ENCODE measurements around the gene SAMMSON. TPM values are rescaled to one million over a fixed set of nuclear protein-coding genes. Genes with fewer than 3 reads are reported as not detected.

The SAMMSON gene
- total RNA-seq, 1 experiment from 2014 or later: not detected

DNA sequence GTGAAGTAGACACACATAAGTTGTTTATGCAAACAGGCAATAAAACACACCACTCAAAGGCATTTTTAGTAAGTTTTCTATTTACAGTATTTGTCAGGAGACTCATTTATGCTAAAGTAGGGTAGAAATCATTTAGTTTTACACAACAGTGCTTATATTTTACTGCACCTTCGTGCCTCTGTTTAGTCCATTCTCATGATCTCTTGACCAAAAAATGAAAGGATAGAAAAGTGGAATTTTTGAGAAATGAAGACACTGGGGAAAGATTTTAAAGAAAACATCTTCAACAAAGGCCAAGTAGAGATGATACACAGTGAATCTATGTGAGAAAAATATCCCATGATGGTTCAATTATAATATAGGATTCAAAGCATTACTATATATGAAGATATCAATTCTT is 114.9 kb downstream of the SAMMSON start:
- DNase-seq: no peak
- Histone ChIP-seq H3K4me2 (no peak overlapping the region), H4K20me1 (ENCODE audit: insufficient read depth) (no peaks in the 10 kb centered on the region), H3K27ac (no peak overlapping the region), H3K4me3 (no peak overlapping the region), H3K36me3 (ENCODE audit: low read depth) (no peaks in the 10 kb centered on the region), H3K27me3 (ENCODE audit: insufficient read depth, low read depth) (no peaks in the 10 kb centered on the region; the same call in 1 of the 2 replicates), H2AFZ (no peak overlapping the region), H3K9me3 (ENCODE audit: insufficient read depth, low read depth) (no peaks in the 10 kb centered on the region), H3K79me2 (ENCODE audit: low read depth) (no peaks in the 10 kb centered on the region), H3K4me1 (replicated peaks; ENCODE audit: insufficient read depth) (no peaks in the 10 kb centered on the region), H3F3A (ENCODE audit: insufficient read depth, low read depth) (no peaks in the 10 kb centered on the region), H3K9me2 (ENCODE audit: insufficient read depth) (no peaks in the 10 kb centered on the region)
- no TSS peak for BruUV-seq (replicated peaks)
- POLR2A ChIA-PET (ENCODE audit: unreplicated experiment): no interaction called here
- intact Hi-C loops (cut with micrococcal nuclease; ENCODE audit: unreplicated experiment): no loop called here
- CTCF ChIA-PET: no interaction called here
- TF ChIP-seq, protein P1, sequence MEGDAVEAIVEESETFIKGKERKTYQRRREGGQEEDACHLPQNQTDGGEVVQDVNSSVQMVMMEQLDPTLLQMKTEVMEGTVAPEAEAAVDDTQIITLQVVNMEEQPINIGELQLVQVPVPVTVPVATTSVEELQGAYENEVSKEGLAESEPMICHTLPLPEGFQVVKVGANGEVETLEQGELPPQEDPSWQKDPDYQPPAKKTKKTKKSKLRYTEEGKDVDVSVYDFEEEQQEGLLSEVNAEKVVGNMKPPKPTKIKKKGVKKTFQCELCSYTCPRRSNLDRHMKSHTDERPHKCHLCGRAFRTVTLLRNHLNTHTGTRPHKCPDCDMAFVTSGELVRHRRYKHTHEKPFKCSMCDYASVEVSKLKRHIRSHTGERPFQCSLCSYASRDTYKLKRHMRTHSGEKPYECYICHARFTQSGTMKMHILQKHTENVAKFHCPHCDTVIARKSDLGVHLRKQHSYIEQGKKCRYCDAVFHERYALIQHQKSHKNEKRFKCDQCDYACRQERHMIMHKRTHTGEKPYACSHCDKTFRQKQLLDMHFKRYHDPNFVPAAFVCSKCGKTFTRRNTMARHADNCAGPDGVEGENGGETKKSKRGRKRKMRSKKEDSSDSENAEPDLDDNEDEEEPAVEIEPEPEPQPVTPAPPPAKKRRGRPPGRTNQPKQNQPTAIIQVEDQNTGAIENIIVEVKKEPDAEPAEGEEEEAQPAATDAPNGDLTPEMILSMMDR (conservative IDR thresholded peaks at IDR 0.05): no peak
- no peak for TF ChIP-seq EZH2 (IDR thresholded peaks at IDR 0.05; ENCODE audit: low read depth)

DNA sequence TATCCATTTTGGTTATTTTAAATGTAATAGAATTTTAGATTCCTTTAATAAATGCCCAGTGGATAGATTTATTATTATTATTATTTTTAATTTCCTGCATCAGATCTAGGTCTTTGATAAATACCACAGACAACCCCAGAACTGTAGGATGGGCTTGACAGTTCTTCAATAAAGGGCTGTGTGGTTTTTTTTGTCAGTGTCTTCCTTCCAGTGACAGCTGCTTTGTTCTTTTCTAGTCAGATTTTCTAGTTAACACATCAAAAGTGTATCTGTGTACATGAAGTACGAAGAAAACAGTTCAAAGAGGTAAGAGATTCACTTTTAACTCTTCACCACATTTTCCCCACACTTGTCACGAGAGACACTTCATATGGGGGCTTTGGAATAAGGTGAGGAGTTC is 120.3 kb downstream of the SAMMSON start:
- no peak overlapping the region for H3K27ac ChIP-seq
- no peak for TF ChIP-seq EZH2 (IDR thresholded peaks at IDR 0.05; ENCODE audit: low read depth)
- TF ChIP-seq, protein P1 (conservative IDR thresholded peaks at IDR 0.05): no peak
- no peak for DNase-seq
- H2AFZ ChIP-seq: no peak overlapping the region
- no peaks in the 10 kb centered on the region for H4K20me1 ChIP-seq (ENCODE audit: insufficient read depth)
- no peaks in the 10 kb centered on the region for H3K79me2 ChIP-seq (ENCODE audit: low read depth)
- peaks cover 6% of the 10 kb centered on the region for H3K27me3 ChIP-seq (ENCODE audit: insufficient read depth, low read depth)
- H3F3A ChIP-seq (ENCODE audit: insufficient read depth, low read depth): no peaks in the 10 kb centered on the region
- ChIA-PET POLR2A (ENCODE audit: unreplicated experiment) (no interaction called here), CTCF (interaction anchor here (0.8 kb wide), 1 partner anchor 14 kb away, joined by 9 read pairs; no protein-coding TSS in a partner anchor)
- H3K9me3 ChIP-seq (ENCODE audit: insufficient read depth, low read depth): no peaks in the 10 kb centered on the region
- H3K36me3 ChIP-seq (ENCODE audit: low read depth): no peaks in the 10 kb centered on the region
- intact Hi-C loops (cut with micrococcal nuclease; ENCODE audit: unreplicated experiment): no loop called here
- no peak overlapping the region for H3K4me2 ChIP-seq
- no TSS peak for BruUV-seq (replicated peaks)
- H3K4me3 ChIP-seq: no peak overlapping the region
- no peaks in the 10 kb centered on the region for H3K4me1 ChIP-seq (replicated peaks; ENCODE audit: insufficient read depth)
- H3K9me2 ChIP-seq (ENCODE audit: insufficient read depth): no peaks in the 10 kb centered on the region

All from PC-9 (cell line).